GM21381 (cell line): ENCODE measurements around the gene ACAT1.
"Not testable (repeated sequence)": the region's sequence is repeated elsewhere in the genome, so short reads cannot be mapped to it uniquely, and the experiment has no call there.

ENCODE experiments used
- ATAC-seq: cut with Tn5 transposase; IDR thresholded peaks from one replicate; pipeline ENCODE4 v1.9.1; 2021; ENCODE audit warnings: mild to moderate bottlenecking, moderate library complexity; ENCODE audit not compliant: unreplicated experiment

ACAT1 gene

GRCh38 chr11:108121274-108122155 lies at the start of gene ACAT1:
ACAT1 (plus strand) TSS chr11:108121567; CDS start chr11:108121607, 40 bp downstream.
- ATAC-seq = peak; percentile 96

- no peak for ATAC-seq
These were observed 36.6 kb upstream of the ACAT1 start for GRCh38 chr11:108084811-108085210.

GRCh38 chr11:108085672-108086071 lies 35.7 kb upstream of the ACAT1 start:
- ATAC-seq = no peak

- ATAC-seq = no peak
These were observed 29.2 kb upstream of the ACAT1 start for GRCh38 chr11:108092134-108092533.

GRCh38 chr11:108093128-108093904 lies 28.1 kb upstream of the ACAT1 start:
- no peak for ATAC-seq

GRCh38 chr11:108097179-108097578 lies 24.2 kb upstream of the ACAT1 start:
- no peak for ATAC-seq

GRCh38 chr11:108101090-108101775 lies 20.1 kb upstream of the ACAT1 start:
- no peak for ATAC-seq

- ATAC-seq = no peak
These were observed 10.2 kb upstream of the ACAT1 start for GRCh38 chr11:108111126-108111525.

- no peak for ATAC-seq
These were observed 9.3 kb upstream of the ACAT1 start for GRCh38 chr11:108112057-108112456.

GRCh38 chr11:108115500-108116140 lies 5.7 kb upstream of the ACAT1 start:
- ATAC-seq = no peak

- no peak for ATAC-seq
These were observed 3.5 kb upstream of the ACAT1 start for GRCh38 chr11:108117746-108118371.

- ATAC-seq = peak; percentile 8
These were observed 462 bp upstream of the ACAT1 start for GRCh38 chr11:108120936-108121273.

- no peak for ATAC-seq
These were observed 830 bp downstream of the ACAT1 start for GRCh38 chr11:108122166-108122628.

GRCh38 chr11:108125096-108125495 lies 3.7 kb downstream of the ACAT1 start:
- no peak for ATAC-seq

- no peak for ATAC-seq
These were observed 7.4 kb downstream of the ACAT1 start for GRCh38 chr11:108128772-108129171.

GRCh38 chr11:108131993-108132392 lies 10.6 kb downstream of the ACAT1 start:
- ATAC-seq = no peak

GRCh38 chr11:108132993-108133538 lies 11.7 kb downstream of the ACAT1 start:
- ATAC-seq = not testable (repeated sequence)

GRCh38 chr11:108135845-108136544 lies 14.6 kb downstream of the ACAT1 start:
- no peak for ATAC-seq

- no peak for ATAC-seq
These were observed 15.8 kb downstream of the ACAT1 start for GRCh38 chr11:108137212-108137611.
